Esophagus squamous epithelium (tissue), 4 donors: Measurements from ENCODE around the gene ICE2.

ENCODE experiments used
- POLR2A ChIP-seq, 4 donors: fragments of 450-650 bp; IDR thresholded peaks; one replicate each; pipeline ENCODE4 v1.6.1; 2017; ENCODE audit warnings: antibody characterized with exemption in 4 of 4, mild to moderate bottlenecking in 4 of 4, moderate library complexity in 3 of 4
- TF ChIP-seq, protein P1 (sequence below), 6 experiments: fragments of 450-650 bp in 4 of 6; fragments of 200-600 bp in 2 of 6; sonication (generic) in 2 of 6; IDR thresholded peaks; one replicate each; pipeline ENCODE4 v1.5.1; 2016 to 2019; ENCODE audit warnings: antibody characterized with exemption in 6 of 6, mild to moderate bottlenecking in 4 of 6, moderate library complexity in 4 of 6

GRCh38 chr15:60408463-60408981, 70.4 kb downstream of the ICE2 start:
- TF ChIP-seq, protein P1, sequence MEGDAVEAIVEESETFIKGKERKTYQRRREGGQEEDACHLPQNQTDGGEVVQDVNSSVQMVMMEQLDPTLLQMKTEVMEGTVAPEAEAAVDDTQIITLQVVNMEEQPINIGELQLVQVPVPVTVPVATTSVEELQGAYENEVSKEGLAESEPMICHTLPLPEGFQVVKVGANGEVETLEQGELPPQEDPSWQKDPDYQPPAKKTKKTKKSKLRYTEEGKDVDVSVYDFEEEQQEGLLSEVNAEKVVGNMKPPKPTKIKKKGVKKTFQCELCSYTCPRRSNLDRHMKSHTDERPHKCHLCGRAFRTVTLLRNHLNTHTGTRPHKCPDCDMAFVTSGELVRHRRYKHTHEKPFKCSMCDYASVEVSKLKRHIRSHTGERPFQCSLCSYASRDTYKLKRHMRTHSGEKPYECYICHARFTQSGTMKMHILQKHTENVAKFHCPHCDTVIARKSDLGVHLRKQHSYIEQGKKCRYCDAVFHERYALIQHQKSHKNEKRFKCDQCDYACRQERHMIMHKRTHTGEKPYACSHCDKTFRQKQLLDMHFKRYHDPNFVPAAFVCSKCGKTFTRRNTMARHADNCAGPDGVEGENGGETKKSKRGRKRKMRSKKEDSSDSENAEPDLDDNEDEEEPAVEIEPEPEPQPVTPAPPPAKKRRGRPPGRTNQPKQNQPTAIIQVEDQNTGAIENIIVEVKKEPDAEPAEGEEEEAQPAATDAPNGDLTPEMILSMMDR (IDR thresholded peaks at IDR 0.05) = no peak
- no peak for TF ChIP-seq POLR2A (IDR thresholded peaks at IDR 0.05)
